Cardiac fibroblast (primary cell): ENCODE measurements around the gene MAPK12.

Experiments
- DNase-seq, 2 donors: peaks; one replicate each; pipeline versions ENCODE4 v3.0.0 to v3.0.0-alpha.2; 2010; ENCODE audit warnings: low read depth in 2 of 2
- H3K4me3 ChIP-seq, 2 donors: replicated peaks in 1 of 2; 1 replicate in 1 of 2; 2 replicates in 1 of 2; pipeline ENCODE4 v1.5.1; 2011; ENCODE audit warnings: low read depth in 2 of 2, low read length in 2 of 2, mild to moderate bottlenecking in 2 of 2, moderate library complexity in 1 of 2
- TF ChIP-seq, protein P1 (sequence below): IDR thresholded peaks from one replicate; pipeline ENCODE4 v1.5.1; 2011; ENCODE audit warnings: low read depth, mild to moderate bottlenecking, low read length, inconsistent platforms

MAPK12 gene

DNA sequence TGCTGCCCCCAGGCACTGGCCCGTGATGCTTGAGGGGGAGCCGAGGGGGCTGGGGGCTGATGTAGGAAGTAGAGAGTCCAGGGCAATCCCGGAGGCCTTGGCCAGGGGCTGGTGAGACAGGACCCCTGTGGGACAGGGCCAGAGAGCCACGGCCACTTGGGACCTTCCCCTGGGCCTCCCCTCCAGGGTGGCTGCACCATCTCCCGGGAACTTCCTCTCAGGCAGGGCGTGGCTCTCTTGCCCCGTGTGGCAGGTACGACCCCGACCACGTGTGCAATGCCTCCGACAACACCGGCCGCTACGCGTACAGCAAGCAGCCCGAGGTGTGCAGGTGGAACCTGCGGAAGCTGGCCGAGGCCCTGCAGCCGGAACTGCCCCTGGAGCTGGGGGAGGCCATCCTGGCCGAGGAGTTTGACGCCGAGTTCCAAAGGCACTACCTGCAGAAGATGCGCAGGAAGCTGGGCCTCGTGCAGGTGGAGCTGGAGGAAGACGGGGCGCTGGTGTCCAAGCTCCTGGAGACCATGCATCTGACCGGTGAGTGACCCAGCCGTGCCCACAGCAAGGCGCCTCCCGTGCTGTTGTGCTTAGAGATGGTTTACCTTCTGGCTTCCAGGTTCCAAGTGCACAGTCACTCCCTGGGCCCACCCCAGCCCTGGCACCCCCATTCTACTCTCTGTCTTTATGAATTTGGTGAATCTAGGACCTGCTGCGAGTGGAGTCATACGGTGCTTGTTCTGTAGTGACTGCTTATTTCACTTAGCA, 50.9 kb downstream of the MAPK12 start:
- TF ChIP-seq, protein P1, sequence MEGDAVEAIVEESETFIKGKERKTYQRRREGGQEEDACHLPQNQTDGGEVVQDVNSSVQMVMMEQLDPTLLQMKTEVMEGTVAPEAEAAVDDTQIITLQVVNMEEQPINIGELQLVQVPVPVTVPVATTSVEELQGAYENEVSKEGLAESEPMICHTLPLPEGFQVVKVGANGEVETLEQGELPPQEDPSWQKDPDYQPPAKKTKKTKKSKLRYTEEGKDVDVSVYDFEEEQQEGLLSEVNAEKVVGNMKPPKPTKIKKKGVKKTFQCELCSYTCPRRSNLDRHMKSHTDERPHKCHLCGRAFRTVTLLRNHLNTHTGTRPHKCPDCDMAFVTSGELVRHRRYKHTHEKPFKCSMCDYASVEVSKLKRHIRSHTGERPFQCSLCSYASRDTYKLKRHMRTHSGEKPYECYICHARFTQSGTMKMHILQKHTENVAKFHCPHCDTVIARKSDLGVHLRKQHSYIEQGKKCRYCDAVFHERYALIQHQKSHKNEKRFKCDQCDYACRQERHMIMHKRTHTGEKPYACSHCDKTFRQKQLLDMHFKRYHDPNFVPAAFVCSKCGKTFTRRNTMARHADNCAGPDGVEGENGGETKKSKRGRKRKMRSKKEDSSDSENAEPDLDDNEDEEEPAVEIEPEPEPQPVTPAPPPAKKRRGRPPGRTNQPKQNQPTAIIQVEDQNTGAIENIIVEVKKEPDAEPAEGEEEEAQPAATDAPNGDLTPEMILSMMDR, result no peak
- H3K4me3 ChIP-seq, result no peak overlapping the region
- no peak for DNase-seq

- DNase-seq, result peak; percentile 73 to 74
- TF ChIP-seq, protein P1, result peak; percentile 95
- no peak overlapping the region for H3K4me3 ChIP-seq
These were observed 51.6 kb downstream of the MAPK12 start for GRCh38 chr22:50209893-50210292.

DNA sequence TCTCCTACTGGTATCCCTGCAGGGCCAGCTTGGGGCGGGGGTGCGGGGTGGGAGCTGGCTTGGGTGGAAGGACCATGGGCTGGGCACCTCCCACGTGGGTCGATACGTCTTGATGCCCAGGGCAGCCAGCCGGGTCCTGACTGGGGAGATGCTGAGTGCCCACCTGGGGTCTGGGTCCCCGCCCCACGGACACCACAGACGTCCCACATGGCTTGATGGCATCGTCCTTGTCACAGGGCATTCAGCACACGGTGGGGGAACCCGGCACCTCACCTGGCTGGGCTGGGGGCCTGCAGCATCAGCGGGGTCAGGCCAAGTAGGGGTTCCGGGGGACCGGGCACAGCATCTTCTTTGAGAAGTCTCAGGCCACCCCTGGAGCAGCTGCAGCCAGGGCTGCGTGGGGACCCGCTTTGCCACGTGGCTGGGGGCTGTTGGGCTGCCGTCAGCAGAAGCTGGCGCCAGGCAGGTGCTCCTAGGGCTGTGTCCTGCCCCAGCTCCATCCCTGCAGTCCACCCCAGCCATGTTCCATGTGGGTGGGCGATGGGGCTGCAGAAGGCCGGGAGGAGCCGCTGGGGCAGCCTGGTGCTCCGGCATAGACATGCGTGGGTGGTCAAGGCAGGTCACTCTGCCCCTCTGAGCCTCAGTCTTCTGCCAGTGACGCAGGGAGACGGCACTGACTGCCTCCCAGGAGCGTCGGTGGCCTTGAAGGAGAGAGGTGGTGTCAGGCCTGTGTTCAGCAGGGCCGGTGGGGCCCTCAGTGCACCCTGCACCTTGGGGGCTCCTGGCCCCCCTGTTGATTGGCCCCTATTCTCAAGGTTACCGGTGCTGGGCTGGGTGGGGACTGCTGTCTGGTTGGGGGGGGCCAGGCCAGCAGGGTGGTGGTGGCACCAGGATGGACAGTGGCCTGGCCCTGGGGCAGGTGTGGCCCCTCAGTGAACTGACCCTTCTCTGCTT, 52.3 kb downstream of the MAPK12 start:
- no peak for DNase-seq
- H3K4me3 ChIP-seq, result no peak overlapping the region
- TF ChIP-seq, protein P1, result no peak

- TF ChIP-seq, protein P1, result no peak
- H3K4me3 ChIP-seq, result no peak overlapping the region
- no peak for DNase-seq
These were observed 53.0 kb downstream of the MAPK12 start for GRCh38 chr22:50208430-50208938.

DNA sequence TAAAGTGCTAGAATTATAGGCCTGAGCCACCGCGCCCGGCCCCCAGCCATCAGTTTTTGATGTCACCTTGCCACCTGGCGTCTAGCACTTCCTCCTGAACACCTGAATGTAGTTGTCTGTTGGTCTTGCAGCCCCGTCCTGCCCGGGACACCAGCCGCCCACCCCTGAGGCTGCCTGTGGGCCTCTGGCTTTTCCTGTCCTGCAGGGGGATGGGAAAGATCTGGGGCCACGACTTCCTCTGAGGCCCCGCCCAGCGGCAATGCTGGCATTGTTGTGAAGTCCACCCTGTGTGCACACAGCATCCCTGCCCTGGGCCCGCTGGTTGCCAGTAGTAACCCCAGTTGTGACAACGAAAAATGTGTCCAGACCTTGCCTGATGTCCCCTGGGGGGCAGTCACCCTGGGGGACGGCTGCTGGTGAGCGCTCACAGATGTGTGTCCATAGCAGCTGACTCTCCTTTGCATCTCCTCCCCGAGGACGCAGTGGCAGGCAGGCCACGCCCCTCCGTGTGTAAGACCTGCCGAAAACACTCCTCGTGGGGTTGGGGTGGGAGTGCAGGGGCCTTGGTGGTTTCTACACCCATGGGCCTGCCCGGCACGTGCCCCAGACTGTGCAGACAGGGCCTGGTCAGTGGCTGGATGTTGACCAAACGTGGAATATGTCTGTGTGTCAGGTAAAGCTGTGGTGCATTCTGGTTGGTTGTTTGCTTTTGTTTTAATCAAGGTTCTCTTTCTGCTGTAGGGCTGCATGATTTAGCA, 53.9 kb downstream of the MAPK12 start:
- no peak overlapping the region for H3K4me3 ChIP-seq
- DNase-seq, result no peak
- TF ChIP-seq, protein P1, result no peak

- H3K4me3 ChIP-seq, result no peak overlapping the region
- TF ChIP-seq, protein P1, result peak; percentile 57
- peak; percentile 35 to 55 for DNase-seq
These were observed 54.9 kb downstream of the MAPK12 start for GRCh38 chr22:50206599-50206998.
